Mucosa of rectum (tissue), 2 donors: ENCODE data around the gene SOCS2.

Experiments
- H3K27ac ChIP-seq, 2 donors: one replicate each; pipeline ENCODE4 v1.7.0; 2013; ENCODE audit warnings: inconsistent platforms in 2 of 2, low read depth in 2 of 2, low read length in 2 of 2
- H3K27me3 ChIP-seq, 2 donors: one replicate each; pipeline ENCODE4 v1.7.0; 2013; ENCODE audit warnings: low read length in 2 of 2; ENCODE audit not compliant: control insufficient read depth in 2 of 2, insufficient read depth in 2 of 2
- H3K36me3 ChIP-seq, 2 donors: one replicate each; pipeline ENCODE4 v1.7.0; 2013; ENCODE audit warnings: low read length in 2 of 2; ENCODE audit not compliant: control insufficient read depth in 2 of 2, insufficient read depth in 2 of 2
- H3K4me1 ChIP-seq, 2 donors: one replicate each; pipeline ENCODE4 v1.7.0; 2013; ENCODE audit warnings: low read length in 2 of 2, mild to moderate bottlenecking in 1 of 2; ENCODE audit not compliant: control insufficient read depth in 2 of 2, insufficient read depth in 2 of 2
- H3K4me3 ChIP-seq, 2 donors: one replicate each; pipeline ENCODE4 v1.7.0; 2013; ENCODE audit warnings: low read length in 2 of 2
- H3K9ac ChIP-seq, 2 donors: one replicate each; pipeline ENCODE4 v1.7.0; 2013; ENCODE audit warnings: low read length in 2 of 2, low read depth in 1 of 2, mild to moderate bottlenecking in 1 of 2
- H3K9me3 ChIP-seq, 2 donors: one replicate each; pipeline ENCODE4 v1.7.0; 2013; ENCODE audit warnings: low read length in 2 of 2; ENCODE audit not compliant: control insufficient read depth in 2 of 2
- donor health status: healthy.
- donor health status: Normal muscosa, but diverticular disease.

The SOCS2 gene

GRCh38 chr12:93567174-93567573 lies 5.3 kb upstream of the SOCS2 start:
- Histone ChIP-seq H3K9ac (no peak overlapping the region), H3K27ac (no peak overlapping the region)

GRCh38 chr12:93568091-93568490 lies 4.4 kb upstream of the SOCS2 start:
- H3K27ac ChIP-seq: no peak overlapping the region
- no peaks in the 10 kb centered on the region for H3K27me3 ChIP-seq

More at GRCh38 chr12:93567174-93567573, 5.3 kb upstream of the SOCS2 start:
- H3K4me1 ChIP-seq: peaks cover under 1 to 2% of the 10 kb centered on the region in 2 donors
- no peaks in the 10 kb centered on the region for H3K27me3 ChIP-seq
- no peaks in the 10 kb centered on the region for H3K9me3 ChIP-seq
- H3K36me3 ChIP-seq: no peaks in the 10 kb centered on the region
- no peak overlapping the region for H3K4me3 ChIP-seq

GRCh38 chr12:93569301-93569655 lies 3.2 kb upstream of the SOCS2 start:
- no peaks in the 10 kb centered on the region for H3K27me3 ChIP-seq
- peak overlapping the region in 1 of 2 donors; percentile 56 for H3K9ac ChIP-seq
- peaks cover 11 to 18% of the 10 kb centered on the region in 2 donors for H3K4me1 ChIP-seq
- no peaks in the 10 kb centered on the region for H3K9me3 ChIP-seq
- peak overlapping the region; percentile 92 to 94 for H3K4me3 ChIP-seq
- peak overlapping the region in 1 of 2 donors; percentile 95 for H3K27ac ChIP-seq
- no peaks in the 10 kb centered on the region for H3K36me3 ChIP-seq

More at GRCh38 chr12:93568091-93568490, 4.4 kb upstream of the SOCS2 start:
- H3K4me1 ChIP-seq: peaks cover 6 to 11% of the 10 kb centered on the region in 2 donors
- no peak overlapping the region for H3K4me3 ChIP-seq
- H3K36me3 ChIP-seq: no peaks in the 10 kb centered on the region
- no peaks in the 10 kb centered on the region for H3K9me3 ChIP-seq
- no peak overlapping the region for H3K9ac ChIP-seq

- Histone ChIP-seq H3K9me3 (no peaks in the 10 kb centered on the region), H3K9ac (peak overlapping the region; percentile 85 to 86), H3K27me3 (no peaks in the 10 kb centered on the region), H3K4me1 (peaks cover 15 to 19% of the 10 kb centered on the region in 2 donors), H3K4me3 (peak overlapping the region; percentile 92 to 94), H3K36me3 (peaks cover 2 to 3% of the 10 kb centered on the region in 2 donors), H3K27ac (peak overlapping the region; percentile 95 to 96)
These were observed 2.6 kb upstream of the SOCS2 start for GRCh38 chr12:93569656-93570551.

GRCh38 chr12:93570552-93571364 lies 1.7 kb upstream of the SOCS2 start:
- Histone ChIP-seq H3K9ac (peak overlapping the region; percentile 85 to 86), H3K36me3 (peaks cover 6 to 9% of the 10 kb centered on the region in 2 donors), H3K27ac (peak overlapping the region; percentile 95 to 96), H3K9me3 (no peaks in the 10 kb centered on the region), H3K27me3 (no peaks in the 10 kb centered on the region), H3K4me1 (peaks cover 15 to 20% of the 10 kb centered on the region in 2 donors), H3K4me3 (peak overlapping the region; percentile 92 to 94)

GRCh38 chr12:93571365-93571924 lies 1.0 kb upstream of the SOCS2 start:
- Histone ChIP-seq H3K9ac (peak overlapping the region; percentile 85 to 86), H3K27me3 (no peaks in the 10 kb centered on the region)

GRCh38 chr12:93572712-93573551 lies 457 bp downstream of the SOCS2 start:
- H3K4me3 ChIP-seq: peak overlapping the region; percentile 92 to 94
- H3K9ac ChIP-seq: peak overlapping the region; percentile 72 to 85
- peak overlapping the region; percentile 95 to 96 for H3K27ac ChIP-seq
- no peaks in the 10 kb centered on the region for H3K27me3 ChIP-seq
- H3K36me3 ChIP-seq: peaks cover 6 to 18% of the 10 kb centered on the region in 2 donors
- H3K4me1 ChIP-seq: peaks cover 15 to 20% of the 10 kb centered on the region in 2 donors
- no peaks in the 10 kb centered on the region for H3K9me3 ChIP-seq

More at GRCh38 chr12:93571365-93571924, 1.0 kb upstream of the SOCS2 start:
- Histone ChIP-seq H3K4me1 (peaks cover 15 to 20% of the 10 kb centered on the region in 2 donors), H3K36me3 (peaks cover 6 to 15% of the 10 kb centered on the region in 2 donors), H3K4me3 (peak overlapping the region; percentile 92 to 94), H3K9me3 (no peaks in the 10 kb centered on the region), H3K27ac (peak overlapping the region; percentile 95 to 96)

GRCh38 chr12:93573552-93574223 lies 1.2 kb downstream of the SOCS2 start:
- Histone ChIP-seq H3K9ac (peak overlapping the region in 1 of 2 donors; percentile 85), H3K4me1 (peaks cover 15 to 20% of the 10 kb centered on the region in 2 donors), H3K27me3 (no peaks in the 10 kb centered on the region), H3K36me3 (peaks cover 6 to 18% of the 10 kb centered on the region in 2 donors), H3K4me3 (peak overlapping the region; percentile 92 to 94), H3K9me3 (no peaks in the 10 kb centered on the region), H3K27ac (peak overlapping the region; percentile 95 to 96)

- peaks cover 7 to 18% of the 10 kb centered on the region in 2 donors for H3K36me3 ChIP-seq
- no peak overlapping the region for H3K27ac ChIP-seq
- peaks cover 14 to 17% of the 10 kb centered on the region in 2 donors for H3K4me1 ChIP-seq
- H3K27me3 ChIP-seq: no peaks in the 10 kb centered on the region
- H3K4me3 ChIP-seq: no peak overlapping the region
- no peak overlapping the region for H3K9ac ChIP-seq
- no peaks in the 10 kb centered on the region for H3K9me3 ChIP-seq
These were observed 4.7 kb downstream of the SOCS2 start for GRCh38 chr12:93577222-93577621.
